Brain microvascular endothelial cell (primary cell): ENCODE results near the gene SUPT20H.

ENCODE experiments used
- DNase-seq: peaks from one replicate; pipeline ENCODE4 v3.0.0-alpha.2; 2020
- H3K27ac ChIP-seq: fragments of 250-450 bp; sonication (Bioruptor Pico); 2 replicates; pipeline ENCODE4 v1.5.1; 2020; ENCODE audit warnings: mild to moderate bottlenecking, moderate library complexity
- H3K27me3 ChIP-seq: fragments of 250-450 bp; sonication (Bioruptor Pico); replicated peaks from 2 replicates; pipeline ENCODE4 v1.5.1; 2020; ENCODE audit warnings: mild to moderate bottlenecking
- H3K36me3 ChIP-seq: fragments of 250-450 bp; sonication (Bioruptor Pico); replicated peaks from 2 replicates; pipeline ENCODE4 v1.5.1; 2020; ENCODE audit warnings: mild to moderate bottlenecking
- H3K4me3 ChIP-seq: 2 replicates; pipeline ENCODE4 v1.5.1; 2011; ENCODE audit warnings: low read depth, mild to moderate bottlenecking, control low read depth, low read length, moderate library complexity
- CTCF ChIP-seq: IDR thresholded peaks from 2 replicates; pipeline ENCODE4 v1.5.1; 2011; ENCODE audit warnings: low read depth, mild to moderate bottlenecking, moderate library complexity, low read length, control low read depth, inconsistent platforms; ENCODE audit errors: missing control alignments
- in situ Hi-C: cut with HindIII; loops from 2 replicates; pipeline ENCODE4 v1.10.0; 2017; ENCODE audit warnings: low sequenced_read_pairs, low pct_ligation_motif_present

Gene SUPT20H

DNA sequence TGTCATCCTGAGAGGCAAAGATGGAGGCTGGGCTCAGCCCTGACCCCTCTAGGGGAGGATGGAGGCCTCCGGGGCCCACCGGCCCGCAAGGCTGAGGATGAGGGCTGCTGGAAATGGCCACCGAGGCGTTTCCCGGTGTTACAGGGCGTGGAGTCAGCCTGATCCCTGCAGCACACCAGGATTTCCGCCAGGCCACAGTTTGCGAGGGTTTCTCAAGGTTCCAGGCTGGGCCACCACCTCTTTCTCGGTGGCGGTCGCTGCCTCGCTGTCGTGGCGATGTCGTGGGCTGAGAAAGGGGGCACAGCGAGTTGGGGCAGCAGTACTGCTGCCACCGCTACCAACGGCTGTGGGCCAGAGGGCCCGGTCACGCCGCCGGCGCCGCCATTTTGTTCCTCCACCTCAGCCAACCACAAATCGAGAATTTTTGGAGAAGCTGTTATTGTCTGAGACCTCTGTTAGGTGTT, 45.8 kb upstream of the SUPT20H start, which contains the start of gene CSNK1A1L:
TSS of gene CSNK1A1L (minus strand) at position 414 of the 464 bp plus-strand sequence. CDS start at position 6, 408 bp downstream.
- Histone ChIP-seq H3K27ac (no peak within 1 kb of the TSS), H3K27me3 (no peaks in the 10 kb centered on the region), H3K4me3 (no peak within 1 kb of the TSS), H3K36me3 (no peaks in the 10 kb centered on the region)
- TF ChIP-seq CTCF = no peak
- in situ Hi-C loops = no loop called here
- no peak for DNase-seq

GRCh38 chr13:37102896-37103295, 43.4 kb upstream of the SUPT20H start:
- no peak overlapping the region for H3K27ac ChIP-seq
- in situ Hi-C loops = no loop called here
- H3K36me3 ChIP-seq = no peaks in the 10 kb centered on the region
- no peak for TF ChIP-seq CTCF
- no peaks in the 10 kb centered on the region for H3K27me3 ChIP-seq
- H3K4me3 ChIP-seq = no peak overlapping the region
- DNase-seq = no peak

- in situ Hi-C loops = no loop called here
- no peak for TF ChIP-seq CTCF
- no peaks in the 10 kb centered on the region for H3K27me3 ChIP-seq
- no peaks in the 10 kb centered on the region for H3K36me3 ChIP-seq
- H3K4me3 ChIP-seq = no peak overlapping the region
- H3K27ac ChIP-seq = no peak overlapping the region
- no peak for DNase-seq
Measured at GRCh38 chr13:37101201-37101600, 41.7 kb upstream of the SUPT20H start.

- no peaks in the 10 kb centered on the region for H3K27me3 ChIP-seq
- TF ChIP-seq CTCF = no peak
- DNase-seq = no peak
- no peak overlapping the region for H3K4me3 ChIP-seq
- H3K27ac ChIP-seq = no peak overlapping the region
- H3K36me3 ChIP-seq = no peaks in the 10 kb centered on the region
- in situ Hi-C loops = no loop called here
Measured at GRCh38 chr13:37100731-37101130, 41.2 kb upstream of the SUPT20H start.

- Histone ChIP-seq H3K27ac (no peak overlapping the region), H3K27me3 (no peaks in the 10 kb centered on the region), H3K4me3 (no peak overlapping the region), H3K36me3 (no peaks in the 10 kb centered on the region)
- in situ Hi-C loops = no loop called here
- TF ChIP-seq CTCF = no peak
- DNase-seq = peak; percentile 2
Measured at GRCh38 chr13:37097076-37097475, 37.6 kb upstream of the SUPT20H start.

- DNase-seq = no peak
- Histone ChIP-seq H3K4me3 (no peak overlapping the region), H3K27me3 (no peaks in the 10 kb centered on the region), H3K36me3 (no peaks in the 10 kb centered on the region), H3K27ac (no peak overlapping the region)
- in situ Hi-C loops = no loop called here
- TF ChIP-seq CTCF = no peak
Measured at GRCh38 chr13:37094840-37095239, 35.4 kb upstream of the SUPT20H start.
